ENCODE data around the gene ATP1A4. TPM values are rescaled to one million over a fixed set of nuclear protein-coding genes. Genes with fewer than 3 reads are reported as not detected.
A peak's percentile ranks its signal among the peaks of the same experiment; 100 is the strongest.

ATP1A4 gene
- total RNA-seq, 2 experiments from 2014 or later: not detected

DNA sequence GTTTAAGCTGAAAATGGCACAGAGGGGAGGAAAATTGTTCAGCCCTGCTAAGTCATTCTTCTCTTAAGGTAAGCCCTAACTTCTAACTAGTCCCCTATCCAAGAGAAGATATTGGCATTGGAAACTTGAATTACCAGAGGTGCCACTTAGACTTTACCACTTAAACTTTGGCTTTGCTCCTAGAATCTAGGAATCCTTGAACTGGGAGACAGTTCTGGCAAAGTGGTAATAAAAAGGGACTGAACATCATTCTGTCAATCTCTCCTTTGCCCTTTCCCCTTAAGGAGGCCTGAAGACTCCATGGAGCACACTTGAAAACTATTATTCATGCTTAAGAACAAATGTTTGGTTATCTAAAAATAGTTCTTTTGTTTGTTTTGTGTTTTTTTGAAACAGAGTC lies 8.4 kb downstream of the ATP1A4 start:
- no peak overlapping the region for H3K4me2 ChIP-seq (ENCODE audit: low read length)
- ChIA-PET CTCF (ENCODE audit: unreplicated experiment) (no interaction called here), POLR2A (no interaction called here)
- no peak overlapping the region for H3K4me3 ChIP-seq (ENCODE audit: low read depth, low read length, poor library complexity, severe bottlenecking)
- no peak overlapping the region for H3K27ac ChIP-seq (ENCODE audit: low read depth, low read length, poor library complexity, severe bottlenecking)
- H4K20me1 ChIP-seq (ENCODE audit: insufficient read depth, low read length): no peaks in the 10 kb centered on the region
- no peaks in the 10 kb centered on the region for H3K79me2 ChIP-seq (ENCODE audit: insufficient read depth, low read depth, low read length)
- no peak overlapping the region for H2AFZ ChIP-seq (ENCODE audit: low read length)
- TF ChIP-seq, protein P1, sequence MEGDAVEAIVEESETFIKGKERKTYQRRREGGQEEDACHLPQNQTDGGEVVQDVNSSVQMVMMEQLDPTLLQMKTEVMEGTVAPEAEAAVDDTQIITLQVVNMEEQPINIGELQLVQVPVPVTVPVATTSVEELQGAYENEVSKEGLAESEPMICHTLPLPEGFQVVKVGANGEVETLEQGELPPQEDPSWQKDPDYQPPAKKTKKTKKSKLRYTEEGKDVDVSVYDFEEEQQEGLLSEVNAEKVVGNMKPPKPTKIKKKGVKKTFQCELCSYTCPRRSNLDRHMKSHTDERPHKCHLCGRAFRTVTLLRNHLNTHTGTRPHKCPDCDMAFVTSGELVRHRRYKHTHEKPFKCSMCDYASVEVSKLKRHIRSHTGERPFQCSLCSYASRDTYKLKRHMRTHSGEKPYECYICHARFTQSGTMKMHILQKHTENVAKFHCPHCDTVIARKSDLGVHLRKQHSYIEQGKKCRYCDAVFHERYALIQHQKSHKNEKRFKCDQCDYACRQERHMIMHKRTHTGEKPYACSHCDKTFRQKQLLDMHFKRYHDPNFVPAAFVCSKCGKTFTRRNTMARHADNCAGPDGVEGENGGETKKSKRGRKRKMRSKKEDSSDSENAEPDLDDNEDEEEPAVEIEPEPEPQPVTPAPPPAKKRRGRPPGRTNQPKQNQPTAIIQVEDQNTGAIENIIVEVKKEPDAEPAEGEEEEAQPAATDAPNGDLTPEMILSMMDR (conservative IDR thresholded peaks at IDR 0.05; ENCODE audit: low read length): no peak
- no peak for TF ChIP-seq EZH2phosphoT487 (IDR thresholded peaks at IDR 0.05; ENCODE audit: borderline replicate concordance, low read depth, low read length)
- H3K36me3 ChIP-seq (ENCODE audit: insufficient read depth, low read length): no peaks in the 10 kb centered on the region
- intact Hi-C loops (cut with micrococcal nuclease; ENCODE audit: unreplicated experiment): no loop called here
- DNase-seq (ENCODE audit: low spot score): no peak
- no peaks in the 10 kb centered on the region for H3K9me2 ChIP-seq (ENCODE audit: insufficient read depth, low read length)
- no peaks in the 10 kb centered on the region for H3K9me3 ChIP-seq (ENCODE audit: low read length)
- BruUV-seq (replicated peaks): no TSS peak
- H3K4me1 ChIP-seq (ENCODE audit: insufficient read depth, low read length, poor library complexity, severe bottlenecking): no peaks in the 10 kb centered on the region

DNA sequence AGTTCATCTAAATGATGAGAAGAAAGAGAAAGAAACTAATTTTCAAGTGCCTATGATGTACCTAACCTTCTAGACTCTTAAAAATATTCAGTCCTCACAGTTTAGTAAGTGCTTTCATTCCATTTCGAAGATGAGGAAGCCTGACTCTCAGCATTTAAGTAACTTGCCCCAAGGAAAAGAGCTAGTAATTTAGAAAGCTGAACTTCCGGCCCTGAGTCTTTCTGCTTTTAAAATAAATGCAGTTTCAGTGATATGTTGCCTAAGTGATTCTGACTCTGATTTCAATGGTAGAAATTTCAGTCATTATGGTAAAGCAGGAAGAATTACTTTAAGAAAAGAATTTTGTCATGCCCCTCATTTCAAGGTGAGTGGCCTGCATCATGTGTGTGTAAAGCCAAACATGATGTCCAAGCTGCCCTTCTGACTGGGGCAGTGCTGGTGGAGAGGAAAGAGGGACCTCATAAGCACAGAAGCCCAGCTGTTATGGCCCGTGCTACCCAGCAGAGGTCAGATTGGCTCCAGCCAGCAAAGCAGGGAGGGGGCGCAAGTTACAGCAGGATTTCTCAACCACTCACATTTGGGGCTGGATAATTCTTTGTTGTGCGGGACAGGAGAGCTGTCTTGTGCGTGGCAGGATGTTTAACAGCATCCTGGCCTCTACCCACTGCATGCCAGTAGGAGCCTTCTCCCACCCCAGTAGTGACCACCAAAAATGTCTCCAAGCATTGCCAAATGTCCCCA lies 10.7 kb downstream of the ATP1A4 start:
- CTCF ChIA-PET (ENCODE audit: unreplicated experiment): no interaction called here
- Histone ChIP-seq H3K27ac (ENCODE audit: low read depth, low read length, poor library complexity, severe bottlenecking) (no peak overlapping the region), H3K4me2 (ENCODE audit: low read length) (no peak overlapping the region), H3K4me3 (ENCODE audit: low read depth, low read length, poor library complexity, severe bottlenecking) (no peak overlapping the region), H3K36me3 (ENCODE audit: insufficient read depth, low read length) (no peaks in the 10 kb centered on the region), H3K9me3 (ENCODE audit: low read length) (no peaks in the 10 kb centered on the region), H3K9me2 (ENCODE audit: insufficient read depth, low read length) (no peaks in the 10 kb centered on the region), H3K79me2 (ENCODE audit: insufficient read depth, low read depth, low read length) (no peaks in the 10 kb centered on the region), H4K20me1 (ENCODE audit: insufficient read depth, low read length) (no peaks in the 10 kb centered on the region), H2AFZ (ENCODE audit: low read length) (0 out of 2 replicates have a peak overlapping the region, but pooled peaks have one; percentile 30), H3K4me1 (ENCODE audit: insufficient read depth, low read length, poor library complexity, severe bottlenecking) (no peaks in the 10 kb centered on the region)
- POLR2A ChIA-PET: interaction anchor here (0.5 kb wide), 2 partner anchors 105 to 113 kb away, joined by 3 read pairs; no protein-coding TSS in a partner anchor
- intact Hi-C loops (cut with micrococcal nuclease; ENCODE audit: unreplicated experiment): no loop called here
- BruUV-seq (replicated peaks): no TSS peak
- no peak for TF ChIP-seq EZH2phosphoT487 (IDR thresholded peaks at IDR 0.05; ENCODE audit: borderline replicate concordance, low read depth, low read length)
- TF ChIP-seq, protein P1 (conservative IDR thresholded peaks at IDR 0.05; ENCODE audit: low read length): peak; percentile 66
- DNase-seq (ENCODE audit: low spot score): peak; percentile 19

DNA sequence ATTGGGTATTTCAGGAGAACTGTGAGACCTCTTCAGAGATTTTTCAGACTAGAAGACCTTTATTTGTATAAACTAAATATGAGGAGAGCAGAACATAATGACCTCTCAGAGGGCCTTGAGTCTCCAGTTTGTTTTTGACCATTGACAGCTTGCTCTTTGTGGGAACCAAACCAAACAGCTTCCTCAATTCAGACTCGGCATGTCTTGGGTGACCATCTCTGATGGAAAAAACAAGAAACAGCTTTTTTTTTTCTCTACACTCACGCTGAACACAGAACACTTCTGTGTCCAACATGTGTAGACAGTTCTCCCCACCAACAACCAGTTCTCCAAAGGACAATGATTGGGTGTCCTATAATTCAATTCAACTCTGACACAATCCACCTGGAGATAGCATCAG lies 11.5 kb downstream of the ATP1A4 start:
- no peak for DNase-seq (ENCODE audit: low spot score)
- H3K4me2 ChIP-seq (ENCODE audit: low read length): no peak overlapping the region
- H2AFZ ChIP-seq (ENCODE audit: low read length): no peak overlapping the region
- TF ChIP-seq, protein P1 (conservative IDR thresholded peaks at IDR 0.05; ENCODE audit: low read length): no peak
- TF ChIP-seq EZH2phosphoT487 (IDR thresholded peaks at IDR 0.05; ENCODE audit: borderline replicate concordance, low read depth, low read length): no peak
- no peak overlapping the region for H3K27ac ChIP-seq (ENCODE audit: low read depth, low read length, poor library complexity, severe bottlenecking)
- no peaks in the 10 kb centered on the region for H4K20me1 ChIP-seq (ENCODE audit: insufficient read depth, low read length)
- H3K36me3 ChIP-seq (ENCODE audit: insufficient read depth, low read length): no peaks in the 10 kb centered on the region
- ChIA-PET POLR2A (interaction anchor here (0.5 kb wide), 2 partner anchors 104 to 112 kb away, joined by 3 read pairs; no protein-coding TSS in a partner anchor), CTCF (ENCODE audit: unreplicated experiment) (no interaction called here)
- no peaks in the 10 kb centered on the region for H3K9me3 ChIP-seq (ENCODE audit: low read length)
- H3K4me3 ChIP-seq (ENCODE audit: low read depth, low read length, poor library complexity, severe bottlenecking): no peak overlapping the region
- no peaks in the 10 kb centered on the region for H3K4me1 ChIP-seq (ENCODE audit: insufficient read depth, low read length, poor library complexity, severe bottlenecking)
- intact Hi-C loops (cut with micrococcal nuclease; ENCODE audit: unreplicated experiment): no loop called here
- BruUV-seq (replicated peaks): no TSS peak
- H3K79me2 ChIP-seq (ENCODE audit: insufficient read depth, low read depth, low read length): no peaks in the 10 kb centered on the region
- no peaks in the 10 kb centered on the region for H3K9me2 ChIP-seq (ENCODE audit: insufficient read depth, low read length)

Data from OCI-LY7 (cell line).